ENCODE measurements around the gene GLYATL1B.
"Not testable (repeated sequence)": the region's sequence is repeated elsewhere in the genome, so short reads cannot be mapped to it uniquely, and the experiment has no call there.

- not testable (repeated sequence) for TF ChIP-seq POLR2AphosphoS5 (IDR thresholded peaks at IDR 0.05; ENCODE audit: low read depth, low read length); POLR2A (IDR thresholded peaks at IDR 0.05; ENCODE audit: low read depth, low read length); TAF1 (IDR thresholded peaks at IDR 0.05; ENCODE audit: low read depth, low read length); SPI1 (IDR thresholded peaks at IDR 0.05; ENCODE audit: low read depth, low read length); PAX5 (IDR thresholded peaks at IDR 0.05; ENCODE audit: insufficient read depth, low read length, severe bottlenecking); POU2F2 (IDR thresholded peaks at IDR 0.05; ENCODE audit: low read depth, low read length)
Measured at GRCh38 chr11:59080421-59080820, 5.7 kb upstream of the GLYATL1B start.
